CD4-positive, alpha-beta T cell treated with Interleukin-15 for 4 hours (primary cell): ENCODE results near the gene GALNT9.
"Not testable (repeated sequence)": the region's sequence is repeated elsewhere in the genome, so short reads cannot be mapped to it uniquely, and the experiment has no call there.

ENCODE experiments used
- DNase-seq: peaks from one replicate; pipeline ENCODE4 v3.0.0-alpha.2; 2020; ENCODE audit warnings: low spot score

GALNT9 gene

GRCh38 chr12:132229193-132229760 is 100.1 kb downstream of the GALNT9 start:
- no peak for DNase-seq

DNA sequence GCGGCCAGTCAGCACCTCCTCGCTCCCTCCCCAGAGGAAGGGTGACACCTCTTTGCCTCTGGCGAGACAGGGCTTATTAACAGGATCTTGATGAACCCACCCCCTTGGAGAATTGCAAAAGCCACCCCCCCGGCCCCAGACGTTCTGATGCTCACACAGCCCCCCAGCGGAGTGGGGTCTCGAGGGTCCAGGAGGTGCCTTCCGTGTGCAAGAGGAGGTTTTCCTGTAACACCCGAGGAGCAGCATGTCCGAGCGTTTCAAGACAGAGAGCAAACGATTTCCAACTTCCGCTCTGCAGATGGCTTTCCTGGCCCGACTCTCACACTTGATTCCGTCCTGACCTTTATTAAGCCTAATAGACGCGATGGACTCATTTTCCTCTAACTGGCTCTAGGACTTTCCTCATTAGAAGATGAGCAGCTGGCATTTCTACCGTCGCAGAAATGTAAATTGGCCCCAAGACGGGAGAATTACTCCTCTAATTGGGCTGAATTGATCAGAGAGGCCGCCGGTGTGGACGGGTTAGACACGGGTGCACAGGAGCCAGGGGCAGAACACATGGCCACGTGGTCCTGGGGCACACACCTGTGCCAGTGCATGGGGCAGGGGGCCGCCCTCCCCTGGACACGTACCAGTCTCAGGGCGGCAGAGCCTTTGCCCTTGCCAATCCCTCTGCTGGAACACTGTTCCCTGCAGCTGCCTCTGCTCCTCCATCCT is 100.8 kb downstream of the GALNT9 start:
- no peak for DNase-seq

GRCh38 chr12:132227782-132228475 is 101.5 kb downstream of the GALNT9 start:
- DNase-seq: no peak

DNA sequence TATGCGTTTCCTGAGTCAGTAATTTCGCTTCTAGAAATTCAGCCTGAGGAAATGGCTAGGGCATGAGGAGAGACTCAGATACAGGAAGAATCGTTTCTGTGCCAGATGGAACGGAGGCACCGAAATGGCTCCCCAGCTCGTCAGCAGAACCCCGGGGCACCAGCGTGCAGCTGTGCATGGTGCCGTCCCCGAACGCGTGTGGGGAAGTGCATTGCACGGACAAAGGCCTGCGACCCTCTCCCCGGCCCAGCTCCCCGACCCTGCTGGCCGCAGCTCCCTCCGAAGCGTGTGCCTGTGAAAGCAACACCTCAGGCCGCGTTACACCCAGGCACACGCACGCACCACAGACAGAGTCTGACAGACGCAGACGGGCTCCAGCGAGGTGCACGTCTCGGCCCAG is 102.3 kb downstream of the GALNT9 start:
- no peak for DNase-seq

- no peak for DNase-seq
Measured at GRCh38 chr12:132226604-132227003, 102.8 kb downstream of the GALNT9 start.

DNA sequence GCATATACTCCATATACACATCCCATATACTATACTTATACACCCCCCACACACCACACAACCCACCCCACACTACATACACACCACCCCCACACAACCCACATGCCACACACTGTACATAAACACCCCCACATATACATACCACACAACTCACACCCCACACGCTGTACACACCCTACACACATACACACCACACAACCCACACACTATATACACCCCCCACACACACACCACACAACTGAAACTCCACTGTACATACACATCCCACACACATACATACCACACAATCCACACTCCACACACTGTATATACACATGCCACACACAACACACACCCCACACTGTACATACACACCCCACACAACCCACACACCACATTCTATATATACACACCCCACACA is 104.2 kb downstream of the GALNT9 start:
- DNase-seq: no peak

- DNase-seq: no peak
Measured at GRCh38 chr12:132224484-132224883, 104.9 kb downstream of the GALNT9 start.

DNA sequence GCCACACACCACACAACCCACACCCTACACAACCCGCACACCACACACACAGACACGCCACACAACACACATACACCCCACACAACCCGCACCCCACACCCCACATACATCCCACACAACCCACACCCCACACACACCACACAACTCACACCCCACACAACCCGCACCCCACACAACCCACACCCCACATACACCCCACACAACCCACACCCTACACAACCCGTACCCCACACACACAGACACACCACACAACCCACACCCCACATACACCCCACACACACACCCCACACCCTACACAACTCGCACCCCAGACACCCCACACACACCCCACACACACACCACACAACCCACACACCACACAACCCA is 106.6 kb downstream of the GALNT9 start:
- DNase-seq: no peak

DNA sequence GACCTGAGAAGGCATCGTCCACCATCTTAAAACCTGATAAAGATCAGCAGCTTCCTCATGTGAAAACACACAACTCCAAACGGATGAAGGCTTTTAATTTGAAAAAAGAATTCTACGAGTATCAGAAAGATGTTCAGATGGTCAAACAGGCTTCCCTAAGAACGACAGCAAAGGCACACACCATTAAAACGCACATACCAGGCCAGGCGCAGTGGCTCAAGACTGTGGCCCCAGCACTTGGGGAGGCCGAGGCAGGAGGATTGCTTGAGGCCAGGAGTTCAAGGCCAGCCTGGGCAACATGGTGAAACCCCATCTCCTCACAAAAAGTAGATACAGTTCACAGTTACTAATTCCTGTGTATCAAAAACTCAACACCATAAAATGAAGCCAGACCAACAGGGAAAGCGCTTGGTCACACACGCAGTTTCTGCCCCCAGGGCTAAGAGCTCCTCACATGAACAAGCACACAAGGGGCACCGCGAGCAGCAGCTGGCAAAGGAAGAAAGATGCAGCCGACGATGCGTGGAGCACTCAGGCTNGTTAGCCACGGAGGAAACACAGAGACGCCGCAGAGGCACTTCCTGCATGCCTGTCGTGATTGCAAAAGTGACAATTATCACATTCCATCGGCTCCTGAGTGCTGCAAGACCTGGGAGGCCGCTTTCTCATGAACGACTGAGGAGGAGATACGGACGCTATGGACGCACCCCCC is 107.1 kb downstream of the GALNT9 start:
- peak; percentile 25 for DNase-seq

DNA sequence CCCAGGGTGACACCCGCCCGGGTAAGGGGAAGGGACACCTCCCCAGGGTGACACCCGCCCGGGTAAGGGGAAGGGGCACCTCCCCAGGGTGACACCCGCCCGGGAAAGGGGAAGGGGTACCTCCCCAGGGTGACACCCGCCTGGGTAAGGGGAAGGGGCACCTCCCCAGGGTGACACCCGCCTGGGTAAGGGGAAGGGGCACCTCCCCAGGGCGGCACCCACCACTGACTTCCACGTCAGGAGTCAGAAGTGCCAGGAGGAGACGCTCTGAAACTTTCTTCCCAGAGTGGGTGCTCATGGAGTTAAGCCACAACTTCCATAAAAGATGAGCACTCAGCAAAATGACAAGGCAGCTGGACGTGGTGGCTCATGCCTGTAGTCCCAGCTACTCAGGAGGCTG is 109.6 kb downstream of the GALNT9 start:
- DNase-seq: not testable (repeated sequence)

DNA sequence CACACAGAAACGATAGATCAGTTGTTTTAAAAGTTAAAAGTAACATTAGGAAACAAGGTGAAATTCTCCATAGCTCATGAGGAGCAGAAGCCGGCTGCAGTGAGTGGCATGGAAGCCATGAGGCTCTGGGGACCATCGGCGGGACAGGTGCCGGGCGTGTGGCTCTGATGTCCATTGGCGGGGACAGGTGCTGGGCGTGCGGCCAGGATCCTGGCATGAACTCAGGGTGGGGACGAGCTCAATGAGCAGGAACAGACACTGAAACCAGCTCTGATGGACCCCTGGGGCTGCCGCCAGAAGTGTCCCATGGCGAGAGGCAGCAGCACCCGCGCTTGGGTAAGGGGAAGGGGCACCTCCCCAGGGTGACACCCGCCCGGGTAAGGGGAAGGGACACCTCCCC is 110.1 kb downstream of the GALNT9 start:
- DNase-seq: no peak

DNA sequence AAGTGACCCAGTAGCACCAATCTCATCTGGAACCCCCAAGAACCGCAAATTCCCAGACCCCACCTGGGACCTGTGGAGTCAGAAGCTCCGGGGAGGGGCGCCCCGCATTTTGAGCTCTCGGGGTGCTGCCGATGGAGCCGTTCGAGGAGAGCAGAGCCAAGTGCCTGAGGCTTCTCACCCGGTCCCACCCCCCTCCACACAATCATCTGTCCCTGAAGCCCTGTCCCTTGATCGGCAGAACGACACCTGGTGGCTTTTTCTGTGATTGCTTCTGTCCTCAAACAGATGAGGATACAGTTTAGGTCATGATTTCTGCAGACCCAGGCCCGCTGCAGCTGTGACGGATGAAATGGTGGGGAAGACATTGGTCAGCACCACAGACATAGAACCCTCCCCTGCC is 110.5 kb downstream of the GALNT9 start:
- DNase-seq: peak; percentile 46

- DNase-seq: no peak
Measured at GRCh38 chr12:132218527-132218875, 110.9 kb downstream of the GALNT9 start.

- no peak for DNase-seq
Measured at GRCh38 chr12:132217800-132218526, 111.4 kb downstream of the GALNT9 start.

GRCh38 chr12:132217371-132217770 is 112.0 kb downstream of the GALNT9 start:
- DNase-seq: no peak

DNA sequence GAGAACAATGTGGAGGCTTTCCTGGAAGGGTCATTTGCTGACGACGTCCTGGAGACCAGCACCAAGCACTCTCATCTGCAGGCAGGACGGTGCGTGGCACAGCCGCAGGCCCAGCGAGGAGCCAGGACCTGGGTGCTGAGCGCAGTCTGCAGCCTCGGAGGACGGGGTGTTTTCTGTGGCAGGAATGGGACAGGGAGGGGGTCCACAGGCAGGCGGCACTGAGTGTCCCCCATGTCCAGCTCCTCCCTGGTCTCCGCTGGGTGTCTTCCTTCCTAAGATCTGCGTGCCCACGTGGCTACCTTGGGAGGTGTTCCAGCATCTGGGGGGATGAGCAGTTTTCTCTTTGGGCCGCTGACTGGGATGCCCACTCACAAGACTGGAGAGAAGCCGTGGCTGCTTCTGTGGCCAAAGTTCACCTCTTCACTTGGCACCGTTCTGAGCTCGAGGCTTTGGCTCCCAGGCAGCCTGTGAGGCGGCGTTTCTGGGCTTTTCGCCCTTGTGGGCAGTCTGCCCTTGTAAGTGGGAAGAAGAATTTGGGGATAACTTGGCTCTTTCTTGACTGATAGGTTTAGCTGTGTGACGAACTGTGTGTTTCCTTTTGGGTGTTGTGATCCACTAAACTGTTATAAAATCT is 112.9 kb downstream of the GALNT9 start:
- no peak for DNase-seq

- DNase-seq: no peak
Measured at GRCh38 chr12:132215299-132215989, 113.9 kb downstream of the GALNT9 start.

DNA sequence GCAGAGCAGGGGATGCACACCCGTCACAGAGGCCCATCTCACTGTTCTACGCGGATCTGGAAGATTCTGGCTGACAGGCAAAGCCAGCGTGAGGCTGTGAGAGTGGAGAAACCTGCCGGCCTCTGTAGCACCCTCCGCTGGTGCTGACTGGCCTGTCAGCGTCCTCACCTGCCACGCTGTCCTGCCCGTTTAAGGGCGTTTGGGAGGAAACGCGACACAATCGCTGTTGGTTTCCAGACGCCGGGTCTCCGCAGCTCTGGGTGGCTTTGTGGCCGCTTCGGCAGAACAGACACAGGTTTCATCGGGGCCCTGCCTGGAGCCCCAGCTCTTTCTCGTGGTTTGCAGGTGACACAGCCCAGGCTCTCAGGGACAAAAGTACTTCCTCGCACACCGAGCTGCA is 114.5 kb downstream of the GALNT9 start:
- no peak for DNase-seq

DNA sequence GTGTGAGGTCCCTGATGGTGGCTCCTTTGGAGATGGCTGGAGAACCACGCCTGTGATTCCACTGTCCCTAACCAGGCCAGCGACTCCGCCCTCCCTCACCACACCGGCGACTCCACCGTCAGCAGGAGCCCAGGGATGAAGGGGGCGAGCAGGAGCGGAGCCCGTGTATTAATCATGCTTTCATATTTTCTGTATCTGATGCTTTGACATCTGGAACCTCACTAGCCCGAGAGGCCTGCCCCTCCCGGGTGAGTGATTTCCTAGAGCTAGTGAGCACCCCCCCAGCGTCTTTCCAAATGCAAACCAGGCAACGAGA is 115.3 kb downstream of the GALNT9 start:
- no peak for DNase-seq

- DNase-seq: no peak
Measured at GRCh38 chr12:132213359-132214160, 115.8 kb downstream of the GALNT9 start.

- DNase-seq: no peak
Measured at GRCh38 chr12:132211816-132212215, 117.6 kb downstream of the GALNT9 start.
